Ectodermal cell (in vitro differentiated cells): ENCODE data around the gene CEMIP2.

ENCODE experiments used
- H3K27ac ChIP-seq: 2 replicates; pipeline ENCODE4 v1.7.0; 2013; ENCODE audit warnings: mild to moderate bottlenecking, low read depth, low read length; ENCODE audit not compliant: insufficient read depth, poor library complexity, severe bottlenecking
- H3K27me3 ChIP-seq: 2 replicates; pipeline ENCODE4 v1.7.0; 2013; ENCODE audit warnings: mild to moderate bottlenecking, low read length; ENCODE audit not compliant: insufficient read depth, control insufficient read depth, poor library complexity, severe bottlenecking
- H3K36me3 ChIP-seq: one replicate; pipeline ENCODE4 v1.7.0; 2013; ENCODE audit warnings: low read length; ENCODE audit not compliant: control insufficient read depth, insufficient read depth
- H3K4me1 ChIP-seq: one replicate; pipeline ENCODE4 v1.7.0; 2013; ENCODE audit warnings: low read length; ENCODE audit not compliant: control insufficient read depth, insufficient read depth
- H3K4me3 ChIP-seq: 2 replicates; pipeline ENCODE4 v1.7.0; 2013; ENCODE audit warnings: low read depth, low read length, control low read depth; ENCODE audit not compliant: insufficient read depth
- H3K9me3 ChIP-seq: 2 replicates; pipeline ENCODE4 v1.7.0; 2013; ENCODE audit warnings: mild to moderate bottlenecking, low read length, moderate library complexity; ENCODE audit not compliant: control insufficient read depth
- WGBS, 2 experiments: methylation state at CpG; one replicate each; pipeline ENCODE4 v1.1.7; 2013; ENCODE audit warnings: missing lambda C conversion rate in 2 of 2; 5-methylcytosine and 5-hydroxymethylcytosine counted together

The CEMIP2 gene

DNA sequence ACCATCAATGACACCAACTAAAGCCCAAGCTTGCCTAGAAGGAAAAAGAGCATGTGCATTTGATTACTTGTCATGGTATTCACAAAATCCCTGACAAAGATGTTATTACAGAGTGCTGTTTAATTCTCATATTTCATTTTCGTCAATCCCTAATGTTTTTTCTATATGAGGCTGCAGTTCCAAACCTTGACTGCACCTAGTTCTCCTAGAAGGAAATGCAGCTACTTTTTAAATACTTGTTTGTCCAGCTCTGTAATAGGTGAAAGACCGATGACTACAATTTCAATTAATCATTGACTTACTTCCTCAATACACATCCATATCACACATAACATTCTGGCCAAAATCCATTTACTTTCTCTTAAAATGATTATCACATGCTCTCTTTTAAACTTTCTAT is 28.1 kb downstream of the CEMIP2 start:
- Histone ChIP-seq H3K4me3 (no peak overlapping the region), H3K9me3 (no peaks in the 10 kb centered on the region), H3K4me1 (no peaks in the 10 kb centered on the region), H3K36me3 (peaks cover 24% of the 10 kb centered on the region), H3K27me3 (no peaks in the 10 kb centered on the region), H3K27ac (no peak overlapping the region)
- WGBS, 2 experiments, result 96 to 100% methylated on average over 2 of the region's 2 CpGs

DNA sequence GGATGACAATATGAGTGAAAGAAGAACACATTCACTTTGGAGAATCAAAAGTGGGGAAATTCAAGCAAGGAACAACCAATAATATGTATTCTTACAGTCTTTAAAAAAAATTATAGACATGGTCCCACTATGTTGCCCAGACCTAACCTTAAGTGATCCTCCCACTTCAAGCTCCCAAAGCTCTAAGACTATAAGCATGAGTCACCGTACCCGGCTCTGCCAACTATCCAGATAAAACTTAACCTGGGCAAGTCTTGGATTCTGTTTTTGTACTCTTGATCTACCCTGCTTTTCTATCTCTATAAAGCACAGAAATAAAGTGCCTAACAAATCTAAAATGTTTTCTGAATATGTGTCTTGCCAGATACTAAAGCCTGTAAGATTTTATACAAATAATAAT is 30.9 kb downstream of the CEMIP2 start:
- peaks cover 24% of the 10 kb centered on the region for H3K36me3 ChIP-seq

DNA sequence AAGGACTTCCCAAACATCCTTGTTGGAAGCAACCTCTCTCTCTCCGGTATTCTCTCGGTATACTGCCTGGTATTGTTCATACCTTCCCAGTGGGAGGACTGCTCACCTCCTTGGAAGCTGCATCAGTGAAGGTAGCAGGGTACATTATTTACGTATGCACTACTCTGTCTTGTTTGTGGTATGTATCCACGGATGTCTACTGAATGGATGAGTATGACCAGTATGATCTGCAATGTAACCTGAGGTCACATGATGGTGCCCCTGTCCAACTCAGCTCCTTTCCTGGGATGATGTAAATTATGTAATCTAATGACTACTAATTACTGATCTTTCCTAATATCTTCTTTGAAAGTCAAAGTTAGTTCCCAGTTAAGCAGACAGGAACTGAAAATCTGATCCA is 32.1 kb downstream of the CEMIP2 start:
- H3K36me3 ChIP-seq, result peaks cover 31% of the 10 kb centered on the region
- H3K27ac ChIP-seq, result no peak overlapping the region
- H3K27me3 ChIP-seq, result no peaks in the 10 kb centered on the region
- H3K9me3 ChIP-seq, result no peaks in the 10 kb centered on the region
- no peak overlapping the region for H3K4me3 ChIP-seq
- 93 to 95% methylated on average over 4 of the region's 4 CpGs for WGBS, 2 experiments
- peaks cover 5% of the 10 kb centered on the region for H3K4me1 ChIP-seq

More for the DNA sequence above, 30.9 kb downstream of the CEMIP2 start:
- Histone ChIP-seq H3K27me3 (no peaks in the 10 kb centered on the region), H3K27ac (no peak overlapping the region), H3K4me1 (peaks cover 5% of the 10 kb centered on the region), H3K4me3 (no peak overlapping the region), H3K9me3 (no peaks in the 10 kb centered on the region)
- WGBS, 2 experiments, result 99 to 100% methylated on average over 2 of the region's 2 CpGs

DNA sequence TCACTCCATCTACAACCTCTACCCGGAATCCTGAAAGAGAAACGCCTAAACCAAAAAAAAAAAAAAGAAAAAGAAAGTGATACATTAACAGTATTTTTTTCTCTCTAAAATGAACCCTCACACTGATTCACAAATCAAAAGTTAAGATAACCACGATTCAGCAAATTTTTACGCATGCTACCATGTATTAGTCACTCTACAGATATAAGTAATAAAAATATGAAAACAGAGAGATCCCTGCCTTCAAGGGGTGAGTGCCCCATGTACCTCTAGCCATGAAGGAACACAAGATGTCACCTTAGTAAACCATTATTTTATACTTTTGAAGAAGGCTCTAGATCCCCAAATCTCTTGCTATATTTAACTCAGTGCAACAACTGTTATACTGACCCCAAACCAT is 33.4 kb downstream of the CEMIP2 start:
- WGBS, 2 experiments, result 100% methylated on average over 2 to 4 of the region's 4 CpGs
- peaks cover 5% of the 10 kb centered on the region for H3K4me1 ChIP-seq
- H3K27ac ChIP-seq, result no peak overlapping the region
- H3K27me3 ChIP-seq, result no peaks in the 10 kb centered on the region
- no peaks in the 10 kb centered on the region for H3K9me3 ChIP-seq
- no peak overlapping the region for H3K4me3 ChIP-seq
- H3K36me3 ChIP-seq, result peaks cover 38% of the 10 kb centered on the region

DNA sequence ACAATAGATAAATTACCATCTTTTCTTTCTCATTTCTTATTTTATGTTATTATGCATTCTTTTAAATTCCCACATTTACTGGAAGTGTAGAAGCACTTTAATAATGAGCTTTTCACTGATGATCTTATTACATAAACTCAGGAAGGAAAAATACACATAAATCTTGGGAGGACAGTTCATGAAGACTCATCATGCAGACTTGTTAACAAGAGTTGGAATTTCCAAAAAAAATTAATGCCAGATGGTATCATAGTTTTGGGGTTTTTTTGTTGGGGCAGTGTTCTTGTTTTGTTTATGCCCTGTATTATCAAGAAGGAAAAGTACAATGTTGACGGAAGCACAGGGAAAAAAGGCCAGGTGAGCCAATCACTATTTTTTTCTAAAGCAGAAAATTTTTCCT is 35.1 kb downstream of the CEMIP2 start:
- no peak overlapping the region for H3K4me3 ChIP-seq
- H3K9me3 ChIP-seq, result no peaks in the 10 kb centered on the region
- no peak overlapping the region for H3K27ac ChIP-seq
- peaks cover 51% of the 10 kb centered on the region for H3K36me3 ChIP-seq
- no peaks in the 10 kb centered on the region for H3K27me3 ChIP-seq
- 100% methylated on average over 1 of the region's 1 CpG for WGBS, 2 experiments
- peaks cover 5% of the 10 kb centered on the region for H3K4me1 ChIP-seq

DNA sequence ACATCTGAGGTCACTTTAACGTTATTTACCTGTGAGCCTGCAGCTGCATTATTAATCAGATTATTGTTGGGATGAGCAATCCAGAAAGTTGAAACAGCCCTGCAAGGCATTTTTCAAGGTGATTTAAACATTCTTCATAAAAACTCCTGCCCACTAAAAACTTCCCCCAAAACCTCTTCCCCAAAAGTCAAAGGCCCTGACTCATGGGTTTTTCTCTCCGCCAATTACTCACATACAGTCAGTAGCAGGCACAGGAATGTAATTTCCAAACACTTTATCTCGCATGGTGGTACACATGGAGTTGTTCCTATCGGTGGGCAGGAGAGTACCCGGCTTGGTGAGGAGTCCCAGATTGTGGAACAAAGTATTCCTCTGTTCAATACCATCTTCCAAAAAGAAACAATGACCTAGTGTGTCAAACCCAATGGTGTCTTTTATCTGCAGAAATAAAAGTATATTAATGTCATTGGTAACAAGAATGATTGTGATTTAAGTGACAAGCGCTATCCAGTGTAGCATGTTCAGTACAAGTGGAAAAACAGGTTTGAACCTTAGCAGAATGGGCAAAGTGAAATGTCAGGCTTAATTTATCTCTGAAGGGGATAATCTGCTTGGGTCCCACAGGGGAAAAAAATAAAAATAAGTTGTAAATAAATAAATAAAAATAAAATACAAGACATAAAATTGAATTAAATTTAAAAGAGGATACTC is 38.3 kb downstream of the CEMIP2 start:
- H3K4me3 ChIP-seq, result no peak overlapping the region
- peaks cover 5% of the 10 kb centered on the region for H3K4me1 ChIP-seq
- no peak overlapping the region for H3K27ac ChIP-seq
- H3K27me3 ChIP-seq, result no peaks in the 10 kb centered on the region
- WGBS, 2 experiments, result 94% methylated on average over 6 of the region's 6 CpGs
- H3K9me3 ChIP-seq, result no peaks in the 10 kb centered on the region
- peaks cover 49% of the 10 kb centered on the region for H3K36me3 ChIP-seq

DNA sequence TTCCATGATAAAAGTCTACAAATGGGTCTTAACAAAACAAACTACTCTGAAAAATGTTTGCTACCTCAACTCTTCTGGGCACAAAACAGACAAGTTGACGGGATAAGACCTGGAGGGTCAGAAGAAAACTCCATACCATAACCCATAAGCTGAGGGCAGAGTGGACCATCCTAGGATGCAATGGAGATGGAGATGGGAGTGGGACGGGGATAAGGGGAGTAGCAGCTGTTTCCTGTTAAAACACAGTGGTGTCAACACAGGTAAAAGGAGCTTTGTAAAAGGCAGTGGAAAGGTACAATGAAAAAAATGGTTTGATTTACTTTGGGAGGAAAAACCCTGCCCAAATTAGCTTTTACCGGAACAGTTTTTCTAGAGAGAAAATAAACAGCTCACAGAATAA is 41.6 kb downstream of the CEMIP2 start:
- Histone ChIP-seq H3K4me1 (no peaks in the 10 kb centered on the region), H3K27ac (no peak overlapping the region), H3K9me3 (no peaks in the 10 kb centered on the region), H3K36me3 (peaks cover 49% of the 10 kb centered on the region), H3K27me3 (no peaks in the 10 kb centered on the region), H3K4me3 (no peak overlapping the region)
- 77 to 79% methylated on average over 2 to 3 of the region's 3 CpGs for WGBS, 2 experiments

DNA sequence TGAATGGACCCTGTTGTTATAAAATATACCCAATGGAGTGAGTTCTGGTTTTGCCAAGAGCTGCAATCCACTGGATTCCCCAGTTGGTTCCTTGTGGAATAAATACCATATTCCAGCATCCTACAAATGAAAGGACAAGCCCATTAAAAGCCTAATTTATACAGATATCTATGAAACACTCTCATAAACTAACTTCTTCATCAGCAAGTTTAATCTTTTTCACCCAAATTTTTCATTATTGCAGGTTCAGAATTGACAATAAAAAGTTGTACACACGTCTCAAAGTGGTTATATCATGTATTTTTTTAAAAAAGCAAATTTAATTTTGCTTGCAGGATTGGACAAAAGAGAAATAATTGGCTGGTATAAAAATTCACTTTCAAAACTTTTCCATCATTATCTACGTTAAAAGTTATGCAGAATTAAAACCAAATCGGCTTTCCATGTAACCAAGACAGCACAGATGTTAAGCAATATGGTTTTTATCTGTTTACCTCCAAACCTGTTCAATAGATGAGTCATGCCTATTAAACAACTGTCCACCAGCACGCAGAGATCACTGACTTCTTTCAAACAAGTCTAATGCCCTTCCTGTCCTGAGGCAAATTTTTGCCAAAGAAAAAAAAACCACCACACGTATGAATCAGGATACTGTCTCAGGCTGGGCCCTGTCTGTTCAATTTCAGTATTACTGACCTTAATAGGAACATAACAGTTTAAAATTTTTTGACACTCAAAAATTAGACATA is 42.5 kb downstream of the CEMIP2 start:
- H3K36me3 ChIP-seq, result peaks cover 44% of the 10 kb centered on the region
- H3K27me3 ChIP-seq, result no peaks in the 10 kb centered on the region
- 80 to 86% methylated on average over 4 to 5 of the region's 5 CpGs for WGBS, 2 experiments
- H3K4me3 ChIP-seq, result no peak overlapping the region
- H3K27ac ChIP-seq, result no peak overlapping the region
- no peaks in the 10 kb centered on the region for H3K4me1 ChIP-seq
- H3K9me3 ChIP-seq, result no peaks in the 10 kb centered on the region

DNA sequence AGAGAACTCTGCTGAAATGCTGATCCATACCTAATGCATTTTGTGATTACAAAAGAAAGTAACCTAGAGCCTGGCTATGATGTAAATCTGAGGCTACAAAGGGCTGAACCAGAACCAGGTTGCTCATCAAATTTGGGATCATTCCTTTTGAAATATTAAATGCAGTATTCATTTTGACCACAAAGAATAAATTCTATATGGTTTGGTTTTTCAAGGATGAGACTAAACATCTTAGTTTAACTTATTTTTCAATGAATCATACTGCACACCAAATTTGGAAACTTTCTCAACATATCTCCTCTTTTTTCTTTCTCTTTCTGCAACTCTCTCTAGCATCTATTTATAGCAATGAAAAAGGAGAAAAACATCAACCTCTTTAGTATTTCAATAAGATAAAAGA is 46.5 kb downstream of the CEMIP2 start:
- Histone ChIP-seq H3K4me3 (no peak overlapping the region), H3K36me3 (peaks cover 26% of the 10 kb centered on the region)

DNA sequence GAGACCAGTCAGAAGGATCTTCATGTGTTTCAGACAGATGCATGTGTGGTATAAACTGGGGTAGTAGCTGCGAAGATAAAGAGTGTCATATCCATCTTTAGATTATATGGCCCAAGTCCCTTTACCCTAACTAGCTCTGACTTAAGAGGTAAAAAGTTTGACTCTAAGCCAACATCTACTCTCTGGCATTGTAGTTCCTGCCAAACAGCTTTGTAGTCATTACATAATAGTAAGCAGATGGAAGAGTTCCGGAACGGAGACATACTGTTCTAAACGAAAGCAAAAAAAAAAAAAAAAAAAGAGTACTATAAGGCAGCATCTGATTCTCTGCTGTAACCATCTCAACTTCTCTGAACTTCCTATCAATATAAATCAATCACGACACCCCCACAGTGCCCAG is 48.8 kb downstream of the CEMIP2 start:
- Histone ChIP-seq H3K4me1 (no peaks in the 10 kb centered on the region), H3K36me3 (peaks cover 23% of the 10 kb centered on the region), H3K27ac (no peak overlapping the region), H3K4me3 (no peak overlapping the region), H3K9me3 (no peaks in the 10 kb centered on the region), H3K27me3 (no peaks in the 10 kb centered on the region)
- WGBS, 2 experiments, result 96 to 98% methylated on average over 4 to 5 of the region's 5 CpGs

More for the DNA sequence above, 46.5 kb downstream of the CEMIP2 start:
- H3K4me1 ChIP-seq, result no peaks in the 10 kb centered on the region
- H3K27me3 ChIP-seq, result no peaks in the 10 kb centered on the region
- H3K27ac ChIP-seq, result no peak overlapping the region
- no peaks in the 10 kb centered on the region for H3K9me3 ChIP-seq
